ENCODE measurements around the gene SRPK2. TPM values are rescaled to one million over a fixed set of nuclear protein-coding genes. Genes with fewer than 3 reads are reported as not detected.
"Not testable (repeated sequence)": the region's sequence is repeated elsewhere in the genome, so short reads cannot be mapped to it uniquely, and the experiment has no call there.

SRPK2 gene
- total RNA-seq (2012; rRNA removed) = 28.0 and 30.9 TPM in 2 replicates

- no peaks in the 10 kb centered on the region for H3K9me3 ChIP-seq (replicated peaks; ENCODE audit: low read length)
- peaks cover 10% of the 10 kb centered on the region for H3K4me1 ChIP-seq (ENCODE audit: control insufficient read depth, insufficient read depth, low read length)
- peak within 1 kb of the TSS; percentile 99 for H3K4me2 ChIP-seq (ENCODE audit: low read length)
- peak within 1 kb of the TSS; percentile 100 for H3K4me3 ChIP-seq (ENCODE audit: low read length)
- H3K36me3 ChIP-seq (ENCODE audit: insufficient read depth, low read length) = peaks cover 6% of the 10 kb centered on the region
- no peaks in the 10 kb centered on the region for H3K27me3 ChIP-seq (ENCODE audit: control insufficient read depth, insufficient read depth, low read length)
- H3K9ac ChIP-seq (ENCODE audit: low read depth, low read length) = peak within 1 kb of the TSS; percentile 91
Observed at GRCh38 chr7:105388356-105389087, at the start of gene SRPK2. SRPK2 (minus strand) TSS chr7:105388921.

- no peak overlapping the region for H3K9ac ChIP-seq (ENCODE audit: low read depth, low read length)
- H3K4me3 ChIP-seq (ENCODE audit: low read length) = no peak overlapping the region
- H3K27me3 ChIP-seq (ENCODE audit: control insufficient read depth, insufficient read depth, low read length) = no peaks in the 10 kb centered on the region
- H3K36me3 ChIP-seq (ENCODE audit: insufficient read depth, low read length) = no peaks in the 10 kb centered on the region
- H3K9me3 ChIP-seq (replicated peaks; ENCODE audit: low read length) = no peaks in the 10 kb centered on the region
- no peak overlapping the region for H3K4me2 ChIP-seq (ENCODE audit: low read length)
- H3K4me1 ChIP-seq (ENCODE audit: control insufficient read depth, insufficient read depth, low read length) = peaks cover 11% of the 10 kb centered on the region
Observed at GRCh38 chr7:105438254-105438653, 49.5 kb upstream of the SRPK2 start.

- H3K4me2 ChIP-seq (ENCODE audit: low read length); H3K27me3 ChIP-seq (ENCODE audit: control insufficient read depth, insufficient read depth, low read length); H3K36me3 ChIP-seq (ENCODE audit: insufficient read depth, low read length); H3K4me3 ChIP-seq (ENCODE audit: low read length); H3K9me3 ChIP-seq (replicated peaks; ENCODE audit: low read length); H3K9ac ChIP-seq (ENCODE audit: low read depth, low read length): not testable (repeated sequence)
- H3K4me1 ChIP-seq (ENCODE audit: control insufficient read depth, insufficient read depth, low read length) = peaks cover 11% of the 10 kb centered on the region
Observed at GRCh38 chr7:105437356-105437755, 48.6 kb upstream of the SRPK2 start.

GRCh38 chr7:105429746-105430612 lies 41.3 kb upstream of the SRPK2 start:
- Histone ChIP-seq H3K9me3 (replicated peaks; ENCODE audit: low read length) (no peaks in the 10 kb centered on the region), H3K4me1 (ENCODE audit: control insufficient read depth, insufficient read depth, low read length) (no peaks in the 10 kb centered on the region), H3K4me2 (ENCODE audit: low read length) (no peak overlapping the region), H3K9ac (ENCODE audit: low read depth, low read length) (no peak overlapping the region), H3K27me3 (ENCODE audit: control insufficient read depth, insufficient read depth, low read length) (no peaks in the 10 kb centered on the region), H3K4me3 (ENCODE audit: low read length) (no peak overlapping the region), H3K36me3 (ENCODE audit: insufficient read depth, low read length) (no peaks in the 10 kb centered on the region)

GRCh38 chr7:105426606-105427146 lies 38.0 kb upstream of the SRPK2 start:
- Histone ChIP-seq H3K27me3 (ENCODE audit: control insufficient read depth, insufficient read depth, low read length) (peaks cover 7% of the 10 kb centered on the region), H3K9me3 (replicated peaks; ENCODE audit: low read length) (no peaks in the 10 kb centered on the region), H3K9ac (ENCODE audit: low read depth, low read length) (no peak overlapping the region), H3K36me3 (ENCODE audit: insufficient read depth, low read length) (no peaks in the 10 kb centered on the region), H3K4me3 (ENCODE audit: low read length) (no peak overlapping the region), H3K4me2 (ENCODE audit: low read length) (no peak overlapping the region), H3K4me1 (ENCODE audit: control insufficient read depth, insufficient read depth, low read length) (no peaks in the 10 kb centered on the region)

- Histone ChIP-seq H3K9ac (ENCODE audit: low read depth, low read length) (no peak overlapping the region), H3K4me1 (ENCODE audit: control insufficient read depth, insufficient read depth, low read length) (no peaks in the 10 kb centered on the region), H3K27me3 (ENCODE audit: control insufficient read depth, insufficient read depth, low read length) (peaks cover 7% of the 10 kb centered on the region), H3K36me3 (ENCODE audit: insufficient read depth, low read length) (no peaks in the 10 kb centered on the region), H3K4me3 (ENCODE audit: low read length) (no peak overlapping the region), H3K4me2 (ENCODE audit: low read length) (no peak overlapping the region), H3K9me3 (replicated peaks; ENCODE audit: low read length) (no peaks in the 10 kb centered on the region)
Observed at GRCh38 chr7:105423987-105424386, 35.3 kb upstream of the SRPK2 start.

- Histone ChIP-seq H3K4me2 (ENCODE audit: low read length) (no peak overlapping the region), H3K4me1 (ENCODE audit: control insufficient read depth, insufficient read depth, low read length) (no peaks in the 10 kb centered on the region), H3K4me3 (ENCODE audit: low read length) (no peak overlapping the region), H3K36me3 (ENCODE audit: insufficient read depth, low read length) (no peaks in the 10 kb centered on the region), H3K9me3 (replicated peaks; ENCODE audit: low read length) (no peaks in the 10 kb centered on the region), H3K27me3 (ENCODE audit: control insufficient read depth, insufficient read depth, low read length) (no peaks in the 10 kb centered on the region), H3K9ac (ENCODE audit: low read depth, low read length) (no peak overlapping the region)
Observed at GRCh38 chr7:105413887-105414437, 25.2 kb upstream of the SRPK2 start.

GRCh38 chr7:105410774-105411173 lies 22.1 kb upstream of the SRPK2 start:
- H3K4me3 ChIP-seq (ENCODE audit: low read length); H3K9ac ChIP-seq (ENCODE audit: low read depth, low read length): not testable (repeated sequence)

GRCh38 chr7:105409775-105410174 lies 21.1 kb upstream of the SRPK2 start:
- H3K9me3 ChIP-seq (replicated peaks; ENCODE audit: low read length); H3K36me3 ChIP-seq (ENCODE audit: insufficient read depth, low read length); H3K4me3 ChIP-seq (ENCODE audit: low read length); H3K4me1 ChIP-seq (ENCODE audit: control insufficient read depth, insufficient read depth, low read length); H3K27me3 ChIP-seq (ENCODE audit: control insufficient read depth, insufficient read depth, low read length); H3K9ac ChIP-seq (ENCODE audit: low read depth, low read length); H3K4me2 ChIP-seq (ENCODE audit: low read length): not testable (repeated sequence)

More at GRCh38 chr7:105410774-105411173, 22.1 kb upstream of the SRPK2 start:
- not testable (repeated sequence) for H3K36me3 ChIP-seq (ENCODE audit: insufficient read depth, low read length); H3K4me2 ChIP-seq (ENCODE audit: low read length); H3K4me1 ChIP-seq (ENCODE audit: control insufficient read depth, insufficient read depth, low read length); H3K9me3 ChIP-seq (replicated peaks; ENCODE audit: low read length); H3K27me3 ChIP-seq (ENCODE audit: control insufficient read depth, insufficient read depth, low read length)

- Histone ChIP-seq H3K9ac (ENCODE audit: low read depth, low read length) (no peak overlapping the region), H3K9me3 (replicated peaks; ENCODE audit: low read length) (no peaks in the 10 kb centered on the region), H3K4me2 (ENCODE audit: low read length) (no peak overlapping the region), H3K4me3 (ENCODE audit: low read length) (no peak overlapping the region), H3K36me3 (ENCODE audit: insufficient read depth, low read length) (no peaks in the 10 kb centered on the region), H3K4me1 (ENCODE audit: control insufficient read depth, insufficient read depth, low read length) (no peaks in the 10 kb centered on the region), H3K27me3 (ENCODE audit: control insufficient read depth, insufficient read depth, low read length) (no peaks in the 10 kb centered on the region)
Observed at GRCh38 chr7:105408791-105409410, 20.2 kb upstream of the SRPK2 start.

- Histone ChIP-seq H3K4me2 (ENCODE audit: low read length) (no peak overlapping the region), H3K4me1 (ENCODE audit: control insufficient read depth, insufficient read depth, low read length) (peaks cover 17% of the 10 kb centered on the region), H3K36me3 (ENCODE audit: insufficient read depth, low read length) (no peaks in the 10 kb centered on the region), H3K27me3 (ENCODE audit: control insufficient read depth, insufficient read depth, low read length) (no peaks in the 10 kb centered on the region), H3K4me3 (ENCODE audit: low read length) (no peak overlapping the region), H3K9ac (ENCODE audit: low read depth, low read length) (no peak overlapping the region), H3K9me3 (replicated peaks; ENCODE audit: low read length) (no peaks in the 10 kb centered on the region)
Observed at GRCh38 chr7:105403128-105403527, 14.4 kb upstream of the SRPK2 start.
